Naive thymus-derived CD4-positive, alpha-beta T cell (primary cell): ENCODE measurements around the gene NLRP8. TPM values are rescaled to one million over a fixed set of nuclear protein-coding genes. Genes with fewer than 3 reads are reported as not detected.
"Not testable (repeated sequence)": the region's sequence is repeated elsewhere in the genome, so short reads cannot be mapped to it uniquely, and the experiment has no call there.

Experiments used
- ATAC-seq: fragments of 150-1000 bp; cut with Tn5 transposase; 2 replicates; pipeline ENCODE4 v1.10.0; 2021; ENCODE audit warnings: mild to moderate bottlenecking, moderate library complexity
- CTCF ChIA-PET: fragments of 350-600 bp; sonication (Branson Sonifier 250); formaldehyde crosslinking; loops from one replicate; lab custom pipeline; 2021; ENCODE audit warnings: antibody characterized with exemption; lab: Charles Lee
- POLR2A ChIA-PET: fragments of 350-600 bp; sonication (Branson Sonifier 250); formaldehyde crosslinking; loops from one replicate; lab custom pipeline; 2021; ENCODE audit warnings: antibody characterized with exemption, inconsistent platforms; lab: Charles Lee
- DNase-seq, 9 donors: peaks; one replicate each; pipeline versions ENCODE4 v3.0.0 to v3.0.0-alpha.2; 2020 to 2022; ENCODE audit warnings: mixed read lengths in 1 of 9
- H3K27ac ChIP-seq: one replicate; pipeline ENCODE4 v1.7.0; 2013; ENCODE audit warnings: mild to moderate bottlenecking, low read depth, low read length, moderate library complexity
- H3K27me3 ChIP-seq, 2 donors: one replicate each; pipeline ENCODE4 v1.7.0; 2013; ENCODE audit warnings: low read length in 2 of 2, mild to moderate bottlenecking in 2 of 2, moderate library complexity in 2 of 2; ENCODE audit not compliant: control insufficient read depth in 2 of 2, insufficient read depth in 2 of 2
- H3K36me3 ChIP-seq, 3 experiments: 1 replicate in 2 of 3; 2 replicates in 1 of 3; pipeline ENCODE4 v1.7.0; 2013; ENCODE audit warnings: low read length in 3 of 3, mild to moderate bottlenecking in 3 of 3, moderate library complexity in 1 of 3; ENCODE audit not compliant: insufficient read depth in 3 of 3, control insufficient read depth in 2 of 3
- H3K4me1 ChIP-seq, 2 donors: one replicate each; pipeline ENCODE4 v1.7.0; 2013; ENCODE audit warnings: low read length in 2 of 2, mild to moderate bottlenecking in 2 of 2, moderate library complexity in 1 of 2; ENCODE audit not compliant: control insufficient read depth in 2 of 2, insufficient read depth in 2 of 2
- H3K4me3 ChIP-seq: 2 replicates; pipeline ENCODE4 v1.7.0; 2013; ENCODE audit warnings: mild to moderate bottlenecking, low read length
- H3K9me3 ChIP-seq, 3 experiments: 1 replicate in 2 of 3; 2 replicates in 1 of 3; pipeline ENCODE4 v1.7.0; 2013; ENCODE audit warnings: low read length in 3 of 3; ENCODE audit not compliant: control insufficient read depth in 2 of 3
- H3K27ac Mint-ChIP-seq, 9 donors: one replicate each; pipeline ENCODE4 v1.8.0; 2020 to 2022; ENCODE audit warnings: mixed read lengths in 9 of 9, mild to moderate bottlenecking in 8 of 9, moderate library complexity in 5 of 9, inconsistent platforms in 2 of 9
- H3K27me3 Mint-ChIP-seq, 5 donors: one replicate each; pipeline ENCODE4 v1.8.0; 2021 to 2022; ENCODE audit warnings: mixed read lengths in 5 of 5, mild to moderate bottlenecking in 1 of 5
- H3K36me3 Mint-ChIP-seq, 5 donors: one replicate each; pipeline ENCODE4 v1.8.0; 2020 to 2022; ENCODE audit warnings: mixed read lengths in 5 of 5, mild to moderate bottlenecking in 3 of 5, inconsistent platforms in 1 of 5
- H3K4me1 Mint-ChIP-seq, 7 donors: one replicate each; pipeline ENCODE4 v1.8.0; 2020 to 2022; ENCODE audit warnings: mixed read lengths in 7 of 7, mild to moderate bottlenecking in 3 of 7, inconsistent platforms in 1 of 7
- H3K4me3 Mint-ChIP-seq, 10 donors: one replicate each; pipeline ENCODE4 v1.8.0; 2020 to 2022; ENCODE audit warnings: mild to moderate bottlenecking in 10 of 10, mixed read lengths in 10 of 10, moderate library complexity in 6 of 10, inconsistent platforms in 2 of 10
- H3K9me3 Mint-ChIP-seq, 11 donors: one replicate each; pipeline ENCODE4 v1.8.0; 2020 to 2022; ENCODE audit warnings: mixed read lengths in 11 of 11, mild to moderate bottlenecking in 4 of 11, inconsistent platforms in 1 of 11, moderate library complexity in 1 of 11
- intact Hi-C, 2 donors: fragments of 100-400 bp; cut with micrococcal nuclease; formaldehyde crosslinking; loops; one replicate each; pipeline ENCODE4 v1.15.1; 2023
- polyA plus RNA-seq, 2 donors: library from polyadenylated mRNA; unstranded; fragments of 300-500 nt; fragmentation: Illumina TruSeq; gene quantifications; one replicate each; pipeline ENCODE4 v1.2.3, GENCODE V29; 2021
- total RNA-seq, 6 experiments: library from RNA in 5 of 6; stranded (reverse) in 5 of 6; gene quantifications; 1 replicate in 5 of 6; 2 replicates in 1 of 6; pipeline ENCODE4 v1.2.3 and lab custom pipeline; 2021 to 2026

The NLRP8 gene
- total and polyA plus RNA-seq, 7 experiments from 2014 or later = not detected

GRCh38 chr19:55909801-55910200, 37.8 kb upstream of the NLRP8 start:
- Histone ChIP-seq H3K27me3 (no peaks in the 10 kb centered on the region), H3K4me3 (no peak overlapping the region), H3K27ac (no peak overlapping the region), H3K36me3 (no peaks in the 10 kb centered on the region), H3K9me3 (no peaks in the 10 kb centered on the region), H3K4me1 (no peaks in the 10 kb centered on the region)
- no peak overlapping the region for H3K27ac Mint-ChIP-seq
- ChIA-PET CTCF (no interaction called here), POLR2A (no interaction called here)
- H3K4me3 Mint-ChIP-seq = no peak overlapping the region
- ATAC-seq (no peak), DNase-seq (no peak)
- intact Hi-C loops = no loop called here
- H3K27me3 Mint-ChIP-seq = peaks cover 0 to 32% (median 11%) of the 10 kb centered on the region in 5 donors
- H3K4me1 Mint-ChIP-seq = no peaks in the 10 kb centered on the region
- H3K36me3 Mint-ChIP-seq = peaks cover 0 to 9% (median 0%) of the 10 kb centered on the region in 5 donors
- peaks cover 4 to 74% (median 16%) of the 10 kb centered on the region in 11 donors for H3K9me3 Mint-ChIP-seq

- CTCF ChIA-PET = no interaction called here
- no peak overlapping the region for H3K27ac Mint-ChIP-seq
- H3K9me3 Mint-ChIP-seq = peaks cover 15 to 83% (median 27%) of the 10 kb centered on the region in 11 donors
- Histone ChIP-seq H3K4me1 (no peaks in the 10 kb centered on the region), H3K9me3 (no peaks in the 10 kb centered on the region), H3K36me3 (no peaks in the 10 kb centered on the region), H3K4me3 (no peak overlapping the region), H3K27ac (no peak overlapping the region), H3K27me3 (no peaks in the 10 kb centered on the region)
- no peak for DNase-seq
- intact Hi-C loops = no loop called here
- H3K27me3 Mint-ChIP-seq = peaks cover 0 to 28% (median 5%) of the 10 kb centered on the region in 5 donors
- POLR2A ChIA-PET = no interaction called here
- H3K4me3 Mint-ChIP-seq = no peak overlapping the region
- peaks cover 0 to 14% (median 0%) of the 10 kb centered on the region in 5 donors for H3K36me3 Mint-ChIP-seq
- no peak for ATAC-seq
- H3K4me1 Mint-ChIP-seq = no peaks in the 10 kb centered on the region
Measured at GRCh38 chr19:55912916-55913315, 34.7 kb upstream of the NLRP8 start.

- no peak overlapping the region for H3K4me3 Mint-ChIP-seq
Measured at GRCh38 chr19:55913643-55914268, 33.9 kb upstream of the NLRP8 start.

GRCh38 chr19:55923556-55923955, 24.1 kb upstream of the NLRP8 start:
- ChIA-PET CTCF (no interaction called here), POLR2A (no interaction called here)
- no peak overlapping the region for H3K4me3 Mint-ChIP-seq
- peaks cover 13 to 86% (median 36%) of the 10 kb centered on the region in 11 donors for H3K9me3 Mint-ChIP-seq
- Histone ChIP-seq H3K27ac (no peak overlapping the region), H3K4me3 (no peak overlapping the region), H3K9me3 (peaks cover 0 to 10% (median 0%) of the 10 kb centered on the region in 3 experiments), H3K4me1 (no peaks in the 10 kb centered on the region), H3K36me3 (no peaks in the 10 kb centered on the region), H3K27me3 (no peaks in the 10 kb centered on the region)
- intact Hi-C loops = no loop called here
- no peak overlapping the region for H3K27ac Mint-ChIP-seq
- DNase-seq (no peak), ATAC-seq (no peak)
- H3K4me1 Mint-ChIP-seq = no peaks in the 10 kb centered on the region
- peaks cover 0 to 16% (median 0%) of the 10 kb centered on the region in 5 donors for H3K27me3 Mint-ChIP-seq
- peaks cover 0 to 7% (median 0%) of the 10 kb centered on the region in 5 donors for H3K36me3 Mint-ChIP-seq

More at GRCh38 chr19:55913643-55914268, 33.9 kb upstream of the NLRP8 start:
- Histone ChIP-seq H3K27ac (no peak overlapping the region), H3K9me3 (no peaks in the 10 kb centered on the region), H3K27me3 (no peaks in the 10 kb centered on the region), H3K36me3 (no peaks in the 10 kb centered on the region), H3K4me3 (no peak overlapping the region), H3K4me1 (no peaks in the 10 kb centered on the region)
- intact Hi-C loops = no loop called here
- Mint-ChIP-seq H3K9me3 (peaks cover 20 to 85% (median 30%) of the 10 kb centered on the region in 11 donors), H3K27ac (no peak overlapping the region), H3K36me3 (peaks cover 0 to 14% (median 0%) of the 10 kb centered on the region in 5 donors), H3K4me1 (no peaks in the 10 kb centered on the region), H3K27me3 (peaks cover 0 to 28% (median 5%) of the 10 kb centered on the region in 5 donors)
- no peak for ATAC-seq
- CTCF ChIA-PET = no interaction called here
- DNase-seq = no peak
- POLR2A ChIA-PET = no interaction called here

GRCh38 chr19:55927991-55928390, 19.6 kb upstream of the NLRP8 start:
- ATAC-seq = no peak
- Histone ChIP-seq H3K4me3 (no peak overlapping the region), H3K36me3 (no peaks in the 10 kb centered on the region), H3K27me3 (no peaks in the 10 kb centered on the region), H3K27ac (no peak overlapping the region), H3K9me3 (peaks cover 0 to 10% (median 0%) of the 10 kb centered on the region in 3 experiments), H3K4me1 (no peaks in the 10 kb centered on the region)
- CTCF ChIA-PET = no interaction called here
- no peak for DNase-seq
- H3K27ac Mint-ChIP-seq = no peak overlapping the region
- H3K9me3 Mint-ChIP-seq = peaks cover 10 to 65% (median 33%) of the 10 kb centered on the region in 11 donors
- POLR2A ChIA-PET = no interaction called here
- intact Hi-C loops = no loop called here
- H3K4me3 Mint-ChIP-seq = no peak overlapping the region
- H3K4me1 Mint-ChIP-seq = no peaks in the 10 kb centered on the region
- H3K27me3 Mint-ChIP-seq = peaks cover 0 to 19% (median 0%) of the 10 kb centered on the region in 5 donors
- peaks cover 0 to 11% (median 0%) of the 10 kb centered on the region in 5 donors for H3K36me3 Mint-ChIP-seq

GRCh38 chr19:55929258-55929657, 18.4 kb upstream of the NLRP8 start:
- H3K4me3 Mint-ChIP-seq, H3K27me3 ChIP-seq, POLR2A ChIA-PET, H3K36me3 ChIP-seq, CTCF ChIA-PET, intact Hi-C loops, DNase-seq, ATAC-seq, H3K4me1 Mint-ChIP-seq, H3K27ac Mint-ChIP-seq, H3K4me3 ChIP-seq, H3K4me1 ChIP-seq, H3K27ac ChIP-seq, H3K9me3 ChIP-seq: not testable (repeated sequence)
- peaks cover 0 to 17% (median 0%) of the 10 kb centered on the region in 5 donors for H3K36me3 Mint-ChIP-seq
- H3K27me3 Mint-ChIP-seq = peaks cover 0 to 18% (median 0%) of the 10 kb centered on the region in 5 donors
- peaks cover 10 to 65% (median 30%) of the 10 kb centered on the region in 11 donors for H3K9me3 Mint-ChIP-seq

- Histone ChIP-seq H3K4me1 (no peaks in the 10 kb centered on the region), H3K27ac (no peak overlapping the region), H3K4me3 (no peak overlapping the region), H3K27me3 (no peaks in the 10 kb centered on the region), H3K9me3 (no peaks in the 10 kb centered on the region), H3K36me3 (no peaks in the 10 kb centered on the region)
- Mint-ChIP-seq H3K27me3 (peaks cover 0 to 10% (median 0%) of the 10 kb centered on the region in 5 donors), H3K4me3 (no peak overlapping the region), H3K9me3 (peaks cover 12 to 69% (median 30%) of the 10 kb centered on the region in 11 donors), H3K36me3 (peaks cover 0 to 17% (median 0%) of the 10 kb centered on the region in 5 donors), H3K27ac (no peak overlapping the region), H3K4me1 (no peaks in the 10 kb centered on the region)
- CTCF ChIA-PET = no interaction called here
- POLR2A ChIA-PET = no interaction called here
- no peak for ATAC-seq
- intact Hi-C loops = no loop called here
- DNase-seq = no peak
Measured at GRCh38 chr19:55930996-55931515, 16.6 kb upstream of the NLRP8 start.
